OCI-LY3 (cell line): Measurements from ENCODE around the gene BOD1L1.

ENCODE experiments used
- EZH2phosphoT487 ChIP-seq: fragments of 200-600 bp; shearing (Covaris generic); IDR thresholded peaks from 2 replicates; pipeline ENCODE4 v1.6.1; 2018; ENCODE audit warnings: antibody characterized with exemption, mixed run types, low read depth
- TF ChIP-seq, protein P1 (sequence below): fragments of 200-600, 300-600 bp; sonication (generic); IDR thresholded peaks from 2 replicates; pipeline ENCODE4 v1.5.1; 2014; ENCODE audit warnings: antibody characterized with exemption, low read length, low read depth

GRCh38 chr4:13561673-13562072 lies 65.9 kb downstream of the BOD1L1 start:
- TF ChIP-seq, protein P1, sequence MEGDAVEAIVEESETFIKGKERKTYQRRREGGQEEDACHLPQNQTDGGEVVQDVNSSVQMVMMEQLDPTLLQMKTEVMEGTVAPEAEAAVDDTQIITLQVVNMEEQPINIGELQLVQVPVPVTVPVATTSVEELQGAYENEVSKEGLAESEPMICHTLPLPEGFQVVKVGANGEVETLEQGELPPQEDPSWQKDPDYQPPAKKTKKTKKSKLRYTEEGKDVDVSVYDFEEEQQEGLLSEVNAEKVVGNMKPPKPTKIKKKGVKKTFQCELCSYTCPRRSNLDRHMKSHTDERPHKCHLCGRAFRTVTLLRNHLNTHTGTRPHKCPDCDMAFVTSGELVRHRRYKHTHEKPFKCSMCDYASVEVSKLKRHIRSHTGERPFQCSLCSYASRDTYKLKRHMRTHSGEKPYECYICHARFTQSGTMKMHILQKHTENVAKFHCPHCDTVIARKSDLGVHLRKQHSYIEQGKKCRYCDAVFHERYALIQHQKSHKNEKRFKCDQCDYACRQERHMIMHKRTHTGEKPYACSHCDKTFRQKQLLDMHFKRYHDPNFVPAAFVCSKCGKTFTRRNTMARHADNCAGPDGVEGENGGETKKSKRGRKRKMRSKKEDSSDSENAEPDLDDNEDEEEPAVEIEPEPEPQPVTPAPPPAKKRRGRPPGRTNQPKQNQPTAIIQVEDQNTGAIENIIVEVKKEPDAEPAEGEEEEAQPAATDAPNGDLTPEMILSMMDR, result no peak
- no peak for TF ChIP-seq EZH2phosphoT487
